Neural progenitor cell (in vitro differentiated cells): Measurements from ENCODE around the gene GMDS.

Experiments
- EZH2phosphoT487 ChIP-seq: fragments of 200-600 bp; sonication (generic); IDR thresholded peaks from 2 replicates; pipeline ENCODE4 v1.6.1; 2017; ENCODE audit warnings: antibody characterized with exemption
- TF ChIP-seq, protein P1 (sequence below): fragments of 200-600 bp; sonication (generic); IDR thresholded peaks from 2 replicates; pipeline ENCODE4 v1.5.1; 2017; ENCODE audit warnings: antibody characterized with exemption, mild to moderate bottlenecking

DNA sequence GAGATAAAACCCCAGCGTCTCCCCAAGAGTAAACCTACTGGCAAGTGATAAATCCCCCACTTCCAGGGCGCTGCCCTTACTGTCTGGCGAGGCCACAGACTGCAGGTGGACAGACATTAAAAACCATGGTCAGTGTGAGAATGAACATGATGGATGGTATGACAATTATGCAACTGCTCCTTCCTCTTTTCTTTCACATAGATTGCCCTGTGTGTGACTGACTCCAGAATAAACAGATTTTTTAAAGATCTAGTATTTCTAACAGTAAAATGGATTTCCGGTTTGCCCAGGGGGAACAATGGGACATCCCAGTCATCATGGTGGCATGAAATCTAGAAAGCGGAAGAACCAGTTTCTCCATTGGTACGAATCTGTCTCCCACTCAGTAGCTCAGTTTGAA, 482.0 kb downstream of the GMDS start:
- TF ChIP-seq, protein P1, sequence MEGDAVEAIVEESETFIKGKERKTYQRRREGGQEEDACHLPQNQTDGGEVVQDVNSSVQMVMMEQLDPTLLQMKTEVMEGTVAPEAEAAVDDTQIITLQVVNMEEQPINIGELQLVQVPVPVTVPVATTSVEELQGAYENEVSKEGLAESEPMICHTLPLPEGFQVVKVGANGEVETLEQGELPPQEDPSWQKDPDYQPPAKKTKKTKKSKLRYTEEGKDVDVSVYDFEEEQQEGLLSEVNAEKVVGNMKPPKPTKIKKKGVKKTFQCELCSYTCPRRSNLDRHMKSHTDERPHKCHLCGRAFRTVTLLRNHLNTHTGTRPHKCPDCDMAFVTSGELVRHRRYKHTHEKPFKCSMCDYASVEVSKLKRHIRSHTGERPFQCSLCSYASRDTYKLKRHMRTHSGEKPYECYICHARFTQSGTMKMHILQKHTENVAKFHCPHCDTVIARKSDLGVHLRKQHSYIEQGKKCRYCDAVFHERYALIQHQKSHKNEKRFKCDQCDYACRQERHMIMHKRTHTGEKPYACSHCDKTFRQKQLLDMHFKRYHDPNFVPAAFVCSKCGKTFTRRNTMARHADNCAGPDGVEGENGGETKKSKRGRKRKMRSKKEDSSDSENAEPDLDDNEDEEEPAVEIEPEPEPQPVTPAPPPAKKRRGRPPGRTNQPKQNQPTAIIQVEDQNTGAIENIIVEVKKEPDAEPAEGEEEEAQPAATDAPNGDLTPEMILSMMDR: no peak
- TF ChIP-seq EZH2phosphoT487: no peak
